Skeletal muscle satellite cell (primary cell): ENCODE results near the gene UAP1L1.

Experiments
- H3K27me3 ChIP-seq: 2 replicates; pipeline ENCODE4 v1.7.0; 2013; ENCODE audit warnings: low read length; ENCODE audit not compliant: control insufficient read depth, insufficient read depth
- H3K36me3 ChIP-seq: 2 replicates; pipeline ENCODE4 v1.7.0; 2013; ENCODE audit warnings: mild to moderate bottlenecking, control low read depth, low read length; ENCODE audit not compliant: insufficient read depth
- H3K4me1 ChIP-seq: 2 replicates; pipeline ENCODE4 v1.7.0; 2013; ENCODE audit warnings: low read length; ENCODE audit not compliant: control insufficient read depth, insufficient read depth
- H3K4me2 ChIP-seq: 2 replicates; pipeline ENCODE4 v1.7.0; 2013; ENCODE audit warnings: mild to moderate bottlenecking, low read length
- H3K4me3 ChIP-seq: 2 replicates; pipeline ENCODE4 v1.7.0; 2013; ENCODE audit warnings: low read length
- H3K9ac ChIP-seq: 2 replicates; pipeline ENCODE4 v1.7.0; 2013; ENCODE audit warnings: mild to moderate bottlenecking, low read depth, low read length, moderate library complexity
- H3K9me3 ChIP-seq: replicated peaks from 2 replicates; pipeline ENCODE4 v1.7.0; 2013; ENCODE audit warnings: mild to moderate bottlenecking, control low read depth, low read length

Gene UAP1L1

GRCh38 chr9:137064027-137064879 is 13.1 kb upstream of the UAP1L1 start:
- H3K27me3 ChIP-seq, result no peaks in the 10 kb centered on the region
- H3K4me2 ChIP-seq, result no peak overlapping the region
- H3K4me1 ChIP-seq, result peaks cover 3% of the 10 kb centered on the region
- H3K9me3 ChIP-seq, result no peaks in the 10 kb centered on the region
- H3K36me3 ChIP-seq, result no peaks in the 10 kb centered on the region
- H3K4me3 ChIP-seq, result no peak overlapping the region
- H3K9ac ChIP-seq, result no peak overlapping the region

GRCh38 chr9:137064880-137065164 is 12.5 kb upstream of the UAP1L1 start:
- Histone ChIP-seq H3K27me3 (no peaks in the 10 kb centered on the region), H3K4me1 (peaks cover 7% of the 10 kb centered on the region), H3K4me2 (no peak overlapping the region), H3K9ac (no peak overlapping the region), H3K9me3 (no peaks in the 10 kb centered on the region), H3K36me3 (no peaks in the 10 kb centered on the region), H3K4me3 (no peak overlapping the region)

- Histone ChIP-seq H3K9me3 (no peaks in the 10 kb centered on the region), H3K27me3 (no peaks in the 10 kb centered on the region), H3K4me2 (no peak overlapping the region), H3K36me3 (no peaks in the 10 kb centered on the region), H3K4me1 (peaks cover 7% of the 10 kb centered on the region), H3K9ac (no peak overlapping the region), H3K4me3 (no peak overlapping the region)
Observed at GRCh38 chr9:137065336-137065967, 11.9 kb upstream of the UAP1L1 start.

- H3K27me3 ChIP-seq, result no peaks in the 10 kb centered on the region
- H3K4me1 ChIP-seq, result peaks cover 14% of the 10 kb centered on the region
- no peak overlapping the region for H3K9ac ChIP-seq
- no peak overlapping the region for H3K4me3 ChIP-seq
- no peaks in the 10 kb centered on the region for H3K9me3 ChIP-seq
- no peaks in the 10 kb centered on the region for H3K36me3 ChIP-seq
- no peak overlapping the region for H3K4me2 ChIP-seq
Observed at GRCh38 chr9:137066096-137066861, 11.0 kb upstream of the UAP1L1 start.

- Histone ChIP-seq H3K27me3 (no peaks in the 10 kb centered on the region), H3K9ac (no peak overlapping the region), H3K9me3 (no peaks in the 10 kb centered on the region), H3K4me1 (peaks cover 15% of the 10 kb centered on the region), H3K4me3 (no peak overlapping the region), H3K4me2 (no peak overlapping the region), H3K36me3 (no peaks in the 10 kb centered on the region)
Observed at GRCh38 chr9:137067860-137068538, 9.3 kb upstream of the UAP1L1 start.

- Histone ChIP-seq H3K4me1 (peaks cover 15% of the 10 kb centered on the region), H3K4me3 (peak overlapping the region; percentile 76)
Observed at GRCh38 chr9:137068539-137069507, 8.5 kb upstream of the UAP1L1 start.

GRCh38 chr9:137069508-137070091 is 7.7 kb upstream of the UAP1L1 start:
- Histone ChIP-seq H3K4me1 (peaks cover 15% of the 10 kb centered on the region), H3K36me3 (no peaks in the 10 kb centered on the region), H3K9me3 (no peaks in the 10 kb centered on the region), H3K4me3 (peak overlapping the region; percentile 76), H3K4me2 (peak overlapping the region; percentile 91), H3K9ac (peak overlapping the region; percentile 21), H3K27me3 (no peaks in the 10 kb centered on the region)

More at GRCh38 chr9:137068539-137069507, 8.5 kb upstream of the UAP1L1 start:
- no peaks in the 10 kb centered on the region for H3K36me3 ChIP-seq
- H3K9me3 ChIP-seq, result no peaks in the 10 kb centered on the region
- H3K9ac ChIP-seq, result no peak overlapping the region
- no peaks in the 10 kb centered on the region for H3K27me3 ChIP-seq
- peak overlapping the region; percentile 91 for H3K4me2 ChIP-seq

- Histone ChIP-seq H3K36me3 (no peaks in the 10 kb centered on the region), H3K9ac (peak within 1 kb of the TSS; percentile 71), H3K27me3 (no peaks in the 10 kb centered on the region), H3K4me1 (peaks cover 15% of the 10 kb centered on the region), H3K4me3 (peak within 1 kb of the TSS; percentile 76), H3K4me2 (peak within 1 kb of the TSS; percentile 91), H3K9me3 (no peaks in the 10 kb centered on the region)
Observed at GRCh38 chr9:137070201-137070905, 7.0 kb upstream of the UAP1L1 start, which contains the start of gene SAPCD2. Gene SAPCD2 (minus strand): TSS chr9:137070557. CDS start chr9:137070460, 97 bp downstream.

GRCh38 chr9:137070906-137071275 is 6.4 kb upstream of the UAP1L1 start:
- peak overlapping the region; percentile 71 for H3K9ac ChIP-seq
- H3K27me3 ChIP-seq, result no peaks in the 10 kb centered on the region
- peaks cover 15% of the 10 kb centered on the region for H3K4me1 ChIP-seq
- H3K4me2 ChIP-seq, result peak overlapping the region; percentile 91
- no peaks in the 10 kb centered on the region for H3K36me3 ChIP-seq
- peak overlapping the region; percentile 76 for H3K4me3 ChIP-seq
- H3K9me3 ChIP-seq, result no peaks in the 10 kb centered on the region

- Histone ChIP-seq H3K4me2 (peak overlapping the region; percentile 91), H3K27me3 (no peaks in the 10 kb centered on the region), H3K4me1 (peaks cover 15% of the 10 kb centered on the region), H3K9me3 (no peaks in the 10 kb centered on the region), H3K36me3 (no peaks in the 10 kb centered on the region), H3K4me3 (peak overlapping the region; percentile 76), H3K9ac (peak overlapping the region; percentile 71)
Observed at GRCh38 chr9:137071282-137071681, 6.0 kb upstream of the UAP1L1 start.
